Kidney (tissue), 14 donors: ENCODE measurements around the gene RNF7. TPM values are rescaled to one million over a fixed set of nuclear protein-coding genes. Genes with fewer than 3 reads are reported as not detected.
"Not testable (repeated sequence)": the region's sequence is repeated elsewhere in the genome, so short reads cannot be mapped to it uniquely, and the experiment has no call there.

Experiments used
- DNase-seq, 5 donors: peaks; one replicate each; pipeline ENCODE4 v3.0.0-alpha.2; 2013 to 2020
- FAIRE-seq: peaks from 2 replicates; lab custom pipeline; 2012; peaks lifted over from hg19 to GRCh38; lab: Jason Lieb, UNC
- H3K27ac ChIP-seq, 2 donors: one replicate each; pipeline ENCODE4 v1.7.0; 2013; ENCODE audit warnings: low read depth in 2 of 2, low read length in 2 of 2, inconsistent platforms in 1 of 2
- H3K27me3 ChIP-seq: one replicate; pipeline ENCODE4 v1.7.1; 2013; ENCODE audit warnings: low read length, inconsistent platforms; ENCODE audit not compliant: control insufficient read depth, insufficient read depth
- H3K36me3 ChIP-seq, 3 donors: one replicate each; pipeline versions ENCODE4 v1.7.0 to v1.7.1; 2013; ENCODE audit warnings: low read length in 3 of 3, control low read depth in 1 of 3, inconsistent platforms in 1 of 3; ENCODE audit not compliant: insufficient read depth in 3 of 3, control insufficient read depth in 2 of 3
- H3K4me1 ChIP-seq, 3 donors: one replicate each; pipeline versions ENCODE4 v1.7.0 to v1.7.1; 2013; ENCODE audit warnings: low read length in 3 of 3, inconsistent platforms in 1 of 3, low read depth in 1 of 3; ENCODE audit not compliant: control insufficient read depth in 2 of 3, insufficient read depth in 2 of 3
- H3K4me3 ChIP-seq, 3 donors: one replicate each; pipeline versions ENCODE4 v1.7.0 to v1.8.1; 2013; ENCODE audit warnings: low read length in 3 of 3, control low read depth in 1 of 3, inconsistent platforms in 1 of 3
- H3K9ac ChIP-seq, 3 donors: one replicate each; pipeline versions ENCODE4 v1.7.0 to v1.7.1; 2013; ENCODE audit warnings: low read length in 3 of 3, control low read depth in 1 of 3, inconsistent platforms in 1 of 3
- H3K9me3 ChIP-seq, 3 donors: one replicate each; pipeline versions ENCODE4 v1.7.0 to v1.7.1; 2013; ENCODE audit warnings: low read length in 3 of 3, control low read depth in 1 of 3, inconsistent platforms in 1 of 3; ENCODE audit not compliant: control insufficient read depth in 2 of 3, insufficient read depth in 1 of 3
- intact Hi-C: fragments of 100-400 bp; cut with DNase I; formaldehyde crosslinking; loops from one replicate; pipeline ENCODE4 v1.11.1; 2022
- polyA plus RNA-seq: library from polyadenylated mRNA; stranded (reverse); fragments of 350-450 nt; fragmentation: Illumina TruSeq; extraction: RNeasy Lipid Tissue Mini Kit (QIAGEN cat#74804); gene quantifications from one replicate; pipeline ENCODE4 v1.2.3, GENCODE V29; 2014; ENCODE audit warnings: low read depth, low replicate concordance; ENCODE audit not compliant: insufficient read depth
- total RNA-seq: library from RNA; stranded (reverse); fragmentation: NEBNext Ultra II Directional; extraction: Animal tissue kit (Norgen Biotek cat#: 25700); gene quantifications from one replicate; pipeline ENCODE4 v1.2.1, GENCODE V29; 2021
- TF ChIP-seq, protein P1 (sequence below): IDR thresholded peaks from 3 replicates; pipeline ENCODE4 v1.5.1; 2012; ENCODE audit warnings: mild to moderate bottlenecking, moderate library complexity, borderline replicate concordance; ENCODE audit not compliant: insufficient read depth; ENCODE audit errors: extremely low read depth
- donor health status: control.
- donor health status: control.
- donor health status: control.
- donor health status: control.
- donor health status: control.
- donor health status: DM: yes; HTN: yes; CAD: no.
- donor health status: Normal renal cell carcinoma (clear cell type).

The RNF7 gene
- total and polyA plus RNA-seq, 2 donors from 2014 or later: 83.2 to 138 TPM

DNA sequence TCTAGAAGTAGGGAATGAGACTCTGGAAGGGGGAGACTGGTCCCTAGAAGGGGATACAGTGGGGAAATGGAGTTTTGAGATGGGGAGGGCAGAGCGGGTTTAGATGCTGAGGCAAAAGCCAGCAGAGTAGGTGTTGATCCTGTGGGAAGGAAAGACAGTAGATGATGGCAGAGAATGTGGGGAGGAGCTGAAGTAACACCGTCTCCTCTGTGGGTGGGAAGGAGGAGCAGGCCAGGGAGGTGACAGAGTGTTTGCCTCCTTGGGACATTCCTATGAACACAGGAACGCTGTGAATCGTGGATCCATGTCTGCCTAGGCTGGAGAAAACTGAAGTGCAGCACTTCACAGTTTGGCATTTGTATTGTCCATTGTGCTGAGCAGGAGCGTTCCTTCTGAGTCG is 45.5 kb downstream of the RNF7 start:
- TF ChIP-seq, protein P1, sequence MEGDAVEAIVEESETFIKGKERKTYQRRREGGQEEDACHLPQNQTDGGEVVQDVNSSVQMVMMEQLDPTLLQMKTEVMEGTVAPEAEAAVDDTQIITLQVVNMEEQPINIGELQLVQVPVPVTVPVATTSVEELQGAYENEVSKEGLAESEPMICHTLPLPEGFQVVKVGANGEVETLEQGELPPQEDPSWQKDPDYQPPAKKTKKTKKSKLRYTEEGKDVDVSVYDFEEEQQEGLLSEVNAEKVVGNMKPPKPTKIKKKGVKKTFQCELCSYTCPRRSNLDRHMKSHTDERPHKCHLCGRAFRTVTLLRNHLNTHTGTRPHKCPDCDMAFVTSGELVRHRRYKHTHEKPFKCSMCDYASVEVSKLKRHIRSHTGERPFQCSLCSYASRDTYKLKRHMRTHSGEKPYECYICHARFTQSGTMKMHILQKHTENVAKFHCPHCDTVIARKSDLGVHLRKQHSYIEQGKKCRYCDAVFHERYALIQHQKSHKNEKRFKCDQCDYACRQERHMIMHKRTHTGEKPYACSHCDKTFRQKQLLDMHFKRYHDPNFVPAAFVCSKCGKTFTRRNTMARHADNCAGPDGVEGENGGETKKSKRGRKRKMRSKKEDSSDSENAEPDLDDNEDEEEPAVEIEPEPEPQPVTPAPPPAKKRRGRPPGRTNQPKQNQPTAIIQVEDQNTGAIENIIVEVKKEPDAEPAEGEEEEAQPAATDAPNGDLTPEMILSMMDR: no peak
- FAIRE-seq: no peak

DNA sequence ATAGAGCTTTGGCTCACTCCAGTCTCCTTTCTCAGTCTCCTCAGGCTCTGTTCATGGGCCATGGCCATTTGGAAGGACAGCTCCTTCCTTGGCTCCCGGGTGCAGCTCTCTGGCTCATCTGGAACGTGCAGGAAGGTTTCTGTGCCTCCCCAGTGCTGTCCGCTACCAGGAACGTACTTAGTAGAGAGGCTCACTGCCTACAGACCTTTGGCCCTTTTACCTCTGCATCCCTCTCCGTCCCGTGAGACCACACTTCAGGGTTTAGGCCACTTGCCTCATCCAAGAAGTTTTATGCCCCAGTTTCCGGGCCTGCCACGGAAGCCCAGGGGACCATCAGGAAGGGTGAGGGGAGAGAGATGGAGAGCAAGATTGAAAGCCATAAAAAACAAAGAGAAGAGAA is 46.0 kb downstream of the RNF7 start:
- FAIRE-seq (no peak), DNase-seq (no peak)
- no peak overlapping the region for H3K27ac ChIP-seq
- no peaks in the 10 kb centered on the region for H3K36me3 ChIP-seq
- H3K4me3 ChIP-seq: no peak overlapping the region
- no peaks in the 10 kb centered on the region for H3K4me1 ChIP-seq
- no peak overlapping the region for H3K9ac ChIP-seq
- intact Hi-C loops: no loop called here
- no peaks in the 10 kb centered on the region for H3K27me3 ChIP-seq
- TF ChIP-seq, protein P1: no peak
- H3K9me3 ChIP-seq: no peaks in the 10 kb centered on the region

More for the DNA sequence above, 45.5 kb downstream of the RNF7 start:
- DNase-seq: no peak
- no peaks in the 10 kb centered on the region for H3K36me3 ChIP-seq
- intact Hi-C loops: no loop called here
- H3K9ac ChIP-seq: no peak overlapping the region
- no peaks in the 10 kb centered on the region for H3K4me1 ChIP-seq
- H3K27me3 ChIP-seq: no peaks in the 10 kb centered on the region
- no peak overlapping the region for H3K4me3 ChIP-seq
- no peak overlapping the region for H3K27ac ChIP-seq
- H3K9me3 ChIP-seq: no peaks in the 10 kb centered on the region

DNA sequence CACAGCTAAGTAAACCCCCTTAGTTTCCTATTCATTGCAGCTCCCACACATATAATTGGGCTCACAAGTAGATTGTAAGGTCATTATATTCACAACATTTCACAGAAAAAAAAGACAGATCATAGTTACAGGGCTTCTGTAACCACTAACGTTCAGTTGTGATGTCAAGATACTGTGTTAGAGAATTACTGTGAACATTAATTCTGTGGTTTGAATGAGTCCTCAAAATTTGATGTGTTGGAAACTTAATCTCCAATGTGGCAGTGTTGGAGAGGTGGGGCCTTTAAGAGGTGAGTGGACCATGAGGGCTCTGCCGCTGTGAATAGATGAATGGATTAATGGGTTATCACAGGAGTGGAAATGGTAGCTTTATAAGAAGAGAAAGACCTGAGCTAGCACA is 46.4 kb downstream of the RNF7 start:
- TF ChIP-seq, protein P1: no peak
- Histone ChIP-seq H3K36me3 (no peaks in the 10 kb centered on the region), H3K9ac (no peak overlapping the region), H3K27me3 (no peaks in the 10 kb centered on the region), H3K4me1 (no peaks in the 10 kb centered on the region), H3K9me3 (no peaks in the 10 kb centered on the region), H3K4me3 (no peak overlapping the region), H3K27ac (no peak overlapping the region)
- DNase-seq (no peak), FAIRE-seq (no peak)
- intact Hi-C loops: no loop called here

DNA sequence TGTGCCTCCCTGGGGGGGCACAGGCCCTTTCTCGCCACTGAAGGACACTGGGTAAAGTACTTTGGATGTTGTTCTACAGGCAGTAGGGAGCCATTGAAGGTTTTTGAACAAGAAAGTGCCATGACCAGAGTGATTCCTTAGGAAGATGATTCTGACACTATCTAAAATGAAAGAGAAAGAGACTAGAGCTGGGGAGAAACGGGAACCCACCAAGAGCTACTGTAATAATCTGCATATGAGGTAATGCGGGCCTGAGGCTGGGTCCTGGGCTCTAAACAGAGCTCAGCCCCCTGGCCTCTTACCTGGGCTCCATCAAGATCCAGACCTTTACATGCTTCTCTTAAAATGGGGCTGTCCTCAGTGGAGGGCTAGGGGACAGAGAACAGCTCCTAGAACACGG is 50.1 kb downstream of the RNF7 start:
- intact Hi-C loops: no loop called here
- no peaks in the 10 kb centered on the region for H3K4me1 ChIP-seq
- DNase-seq (no peak), FAIRE-seq (no peak)
- H3K9ac ChIP-seq: no peak overlapping the region
- TF ChIP-seq, protein P1: no peak
- H3K9me3 ChIP-seq: no peaks in the 10 kb centered on the region
- no peaks in the 10 kb centered on the region for H3K36me3 ChIP-seq
- no peak overlapping the region for H3K4me3 ChIP-seq
- H3K27me3 ChIP-seq: no peaks in the 10 kb centered on the region
- H3K27ac ChIP-seq: no peak overlapping the region

- FAIRE-seq, H3K36me3 ChIP-seq, H3K4me1 ChIP-seq, H3K4me3 ChIP-seq, H3K9me3 ChIP-seq, H3K27me3 ChIP-seq, H3K27ac ChIP-seq, H3K9ac ChIP-seq, DNase-seq, intact Hi-C loops: not testable (repeated sequence)
Observed at GRCh38 chr3:141788750-141789149, 50.7 kb downstream of the RNF7 start.
